HPDE6-E6E7 (cell line): ENCODE data around the gene FGF9.

ENCODE experiments used
- DNase-seq: peaks from one replicate; pipeline ENCODE4 v3.0.0; 2011; ENCODE audit warnings: missing footprints; ENCODE audit errors: extremely low spot score

Gene FGF9

GRCh38 chr13:21710163-21710562 is 39.3 kb downstream of the FGF9 start:
- DNase-seq = no peak

- DNase-seq = peak; percentile 1
These were observed 46.9 kb downstream of the FGF9 start for GRCh38 chr13:21717817-21718216.

- DNase-seq = no peak
These were observed 48.6 kb downstream of the FGF9 start for GRCh38 chr13:21719463-21719862.

- no peak for DNase-seq
These were observed 53.1 kb downstream of the FGF9 start for GRCh38 chr13:21723807-21724505.

- no peak for DNase-seq
These were observed 59.5 kb downstream of the FGF9 start for GRCh38 chr13:21730186-21730880.

GRCh38 chr13:21733475-21734263 is 62.8 kb downstream of the FGF9 start:
- DNase-seq = peak; percentile 9

GRCh38 chr13:21734961-21735360 is 64.1 kb downstream of the FGF9 start:
- no peak for DNase-seq

GRCh38 chr13:21735701-21736401 is 65.0 kb downstream of the FGF9 start:
- no peak for DNase-seq

- no peak for DNase-seq
These were observed 66.1 kb downstream of the FGF9 start for GRCh38 chr13:21736926-21737325.

GRCh38 chr13:21738630-21739029 is 67.8 kb downstream of the FGF9 start:
- no peak for DNase-seq

GRCh38 chr13:21739771-21740170 is 68.9 kb downstream of the FGF9 start:
- no peak for DNase-seq

- no peak for DNase-seq
These were observed 70.6 kb downstream of the FGF9 start for GRCh38 chr13:21741396-21741979.

- DNase-seq = no peak
These were observed 71.2 kb downstream of the FGF9 start for GRCh38 chr13:21742096-21742495.

GRCh38 chr13:21744149-21744548 is 73.3 kb downstream of the FGF9 start:
- no peak for DNase-seq

- DNase-seq = no peak
These were observed 74.4 kb downstream of the FGF9 start for GRCh38 chr13:21745307-21745706.

- DNase-seq = no peak
These were observed 76.6 kb downstream of the FGF9 start for GRCh38 chr13:21747456-21747855.

GRCh38 chr13:21748166-21748565 is 77.3 kb downstream of the FGF9 start:
- DNase-seq = no peak

- DNase-seq = no peak
These were observed 78.5 kb downstream of the FGF9 start for GRCh38 chr13:21749410-21749809.

- DNase-seq = no peak
These were observed 81.6 kb downstream of the FGF9 start for GRCh38 chr13:21752501-21752900.

- DNase-seq = no peak
These were observed 82.3 kb downstream of the FGF9 start for GRCh38 chr13:21753117-21753729.
